Measurements from ENCODE around the gene POLR3C.

Gene POLR3C

DNA sequence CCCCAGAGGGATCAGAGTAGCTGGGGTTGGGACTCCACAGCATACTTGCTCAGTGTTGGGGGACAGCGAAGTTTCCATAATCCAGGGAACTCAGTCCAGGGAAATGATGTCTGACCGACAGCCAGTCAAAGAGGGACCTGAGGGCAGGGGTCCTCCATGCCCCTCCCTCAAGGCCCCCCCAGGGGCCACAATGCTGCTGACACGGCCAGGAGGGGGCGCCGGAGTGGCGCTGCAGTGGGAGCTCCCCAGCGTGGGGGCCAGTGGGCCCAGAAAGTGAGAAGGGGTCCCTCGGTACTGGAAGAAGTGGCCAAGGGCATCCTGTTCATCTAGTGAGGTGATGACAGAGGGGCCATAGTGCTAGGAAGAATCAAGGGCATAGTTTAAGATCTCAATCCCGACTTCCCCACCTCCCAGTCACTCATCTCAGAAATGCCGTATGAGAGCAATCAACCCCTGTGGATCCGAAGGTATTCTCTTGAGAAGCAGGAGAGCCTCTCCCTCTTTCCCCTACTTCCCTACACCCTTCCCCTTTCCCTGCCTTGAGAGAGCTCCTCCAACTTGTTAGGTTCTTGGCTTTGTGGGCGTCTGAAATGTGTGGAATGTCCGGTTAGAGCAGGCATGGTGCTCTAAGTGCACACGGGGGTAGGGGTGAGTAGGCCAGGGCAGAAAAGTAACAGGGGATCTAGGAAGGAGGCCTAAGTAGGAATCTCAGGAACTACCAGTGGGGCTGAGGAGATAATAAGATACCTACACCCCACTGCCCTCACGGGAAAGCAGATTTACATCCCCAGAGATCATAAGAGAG, 25.6 kb downstream of the POLR3C start:
- TF ChIP-seq EZH2phosphoT487 (conservative IDR thresholded peaks at IDR 0.05; ENCODE audit: low read length) (no peak), CTCF (IDR thresholded peaks at IDR 0.05; ENCODE audit: insufficient read depth, low read length, poor library complexity, severe bottlenecking) (peak; percentile 32)
- H3K79me2 ChIP-seq (ENCODE audit: insufficient read depth, low read length): no peaks in the 10 kb centered on the region
- no peaks in the 10 kb centered on the region for H3K9me2 ChIP-seq (replicated peaks; ENCODE audit: insufficient read depth, low read length)
- no peaks in the 10 kb centered on the region for H3K36me3 ChIP-seq (ENCODE audit: low read length)
- no peak overlapping the region for H3K4me3 ChIP-seq (ENCODE audit: insufficient read depth, low read length, poor library complexity, severe bottlenecking)
- H3K27ac ChIP-seq (ENCODE audit: low read depth, low read length): no peak overlapping the region
- no peaks in the 10 kb centered on the region for H3K27me3 ChIP-seq (ENCODE audit: low read length)
- no peak overlapping the region for H2AFZ ChIP-seq (ENCODE audit: low read depth, low read length, severe bottlenecking)
- no peak overlapping the region for H3K9ac ChIP-seq (ENCODE audit: low read length)
- no peaks in the 10 kb centered on the region for H4K20me1 ChIP-seq (ENCODE audit: low read depth, low read length)
- no peaks in the 10 kb centered on the region for H3K9me3 ChIP-seq (ENCODE audit: insufficient read depth, low read length)
- H3F3A ChIP-seq (ENCODE audit: insufficient read depth): peaks cover 14% of the 10 kb centered on the region
- H3K4me2 ChIP-seq (ENCODE audit: low read depth, low read length, poor library complexity, severe bottlenecking): no peak overlapping the region

GRCh38 chr1:145855426-145855948, 31.5 kb downstream of the POLR3C start:
- TF ChIP-seq EZH2phosphoT487 (conservative IDR thresholded peaks at IDR 0.05; ENCODE audit: low read length) (no peak), CTCF (IDR thresholded peaks at IDR 0.05; ENCODE audit: insufficient read depth, low read length, poor library complexity, severe bottlenecking) (peak; percentile 36)
- H3K36me3 ChIP-seq (ENCODE audit: low read length): no peaks in the 10 kb centered on the region

GRCh38 chr1:145857170-145857569, 33.2 kb downstream of the POLR3C start:
- Histone ChIP-seq H3K9me3 (ENCODE audit: insufficient read depth, low read length) (no peaks in the 10 kb centered on the region), H2AFZ (ENCODE audit: low read depth, low read length, severe bottlenecking) (no peak overlapping the region), H3K4me2 (ENCODE audit: low read depth, low read length, poor library complexity, severe bottlenecking) (no peak overlapping the region), H3K79me2 (ENCODE audit: insufficient read depth, low read length) (no peaks in the 10 kb centered on the region), H3K9me2 (replicated peaks; ENCODE audit: insufficient read depth, low read length) (no peaks in the 10 kb centered on the region), H3K27ac (ENCODE audit: low read depth, low read length) (no peak overlapping the region), H3K9ac (ENCODE audit: low read length) (no peak overlapping the region), H3F3A (ENCODE audit: insufficient read depth) (0 out of 2 replicates have a peak, but pooled peaks cover 5% of the 10 kb centered on the region), H4K20me1 (ENCODE audit: low read depth, low read length) (no peaks in the 10 kb centered on the region), H3K4me3 (ENCODE audit: insufficient read depth, low read length, poor library complexity, severe bottlenecking) (no peak overlapping the region), H3K27me3 (ENCODE audit: low read length) (no peaks in the 10 kb centered on the region), H3K36me3 (ENCODE audit: low read length) (no peaks in the 10 kb centered on the region)
- no peak for TF ChIP-seq CTCF (IDR thresholded peaks at IDR 0.05; ENCODE audit: insufficient read depth, low read length, poor library complexity, severe bottlenecking)
- TF ChIP-seq EZH2phosphoT487 (conservative IDR thresholded peaks at IDR 0.05; ENCODE audit: low read length): no peak

More at GRCh38 chr1:145855426-145855948, 31.5 kb downstream of the POLR3C start:
- no peak overlapping the region for H2AFZ ChIP-seq (ENCODE audit: low read depth, low read length, severe bottlenecking)
- no peaks in the 10 kb centered on the region for H3K27me3 ChIP-seq (ENCODE audit: low read length)
- H3K9ac ChIP-seq (ENCODE audit: low read length): no peak overlapping the region
- no peak overlapping the region for H3K4me2 ChIP-seq (ENCODE audit: low read depth, low read length, poor library complexity, severe bottlenecking)
- no peaks in the 10 kb centered on the region for H3F3A ChIP-seq (ENCODE audit: insufficient read depth)
- H4K20me1 ChIP-seq (ENCODE audit: low read depth, low read length): no peaks in the 10 kb centered on the region
- H3K9me2 ChIP-seq (replicated peaks; ENCODE audit: insufficient read depth, low read length): no peaks in the 10 kb centered on the region
- no peak overlapping the region for H3K4me3 ChIP-seq (ENCODE audit: insufficient read depth, low read length, poor library complexity, severe bottlenecking)
- H3K27ac ChIP-seq (ENCODE audit: low read depth, low read length): no peak overlapping the region
- no peaks in the 10 kb centered on the region for H3K9me3 ChIP-seq (ENCODE audit: insufficient read depth, low read length)
- no peaks in the 10 kb centered on the region for H3K79me2 ChIP-seq (ENCODE audit: insufficient read depth, low read length)
